Liver (tissue), 3 donors: ENCODE results near the gene RELN.

ENCODE experiments used
- ATF3 ChIP-seq: IDR thresholded peaks from 2 replicates; pipeline ENCODE4 v1.6.1; 2016; ENCODE audit warnings: antibody characterized with exemption
- CTCF ChIP-seq: fragments of 150-350 bp; IDR thresholded peaks from 2 replicates; pipeline ENCODE4 v1.5.1; 2017; ENCODE audit warnings: improper control_type of control experiment, low read depth, low read length; ENCODE audit not compliant: missing input control
- EGR1 ChIP-seq, 2 donors: IDR thresholded peaks; 2 replicates each; pipeline ENCODE4 v1.6.1; 2016 to 2018; ENCODE audit warnings: antibody characterized with exemption in 2 of 2, low read depth in 2 of 2
- FOXA1 ChIP-seq: IDR thresholded peaks from 2 replicates; pipeline ENCODE4 v1.6.1; 2016; ENCODE audit warnings: antibody characterized with exemption
- GABPA ChIP-seq, 2 donors: IDR thresholded peaks in 1 of 2; conservative IDR thresholded peaks in 1 of 2; 2 replicates each; pipeline ENCODE4 v1.6.1; 2016; ENCODE audit warnings: antibody characterized with exemption in 2 of 2, mild to moderate bottlenecking in 1 of 2, moderate library complexity in 1 of 2
- HNF4A ChIP-seq, 2 donors: conservative IDR thresholded peaks; 2 replicates each; pipeline ENCODE4 v1.6.1; 2016; ENCODE audit warnings: antibody characterized with exemption in 2 of 2, mild to moderate bottlenecking in 2 of 2
- HNF4G ChIP-seq: IDR thresholded peaks from 2 replicates; pipeline ENCODE4 v1.6.1; 2016; ENCODE audit warnings: antibody characterized with exemption
- MAX ChIP-seq: IDR thresholded peaks from 2 replicates; pipeline ENCODE4 v1.6.1; 2016; ENCODE audit warnings: antibody characterized with exemption
- RAD21 ChIP-seq, 2 donors: IDR thresholded peaks; 2 replicates each; pipeline ENCODE4 v1.6.1; 2016; ENCODE audit warnings: antibody characterized with exemption in 2 of 2, mild to moderate bottlenecking in 2 of 2
- RXRA ChIP-seq, 2 donors: IDR thresholded peaks; 2 replicates each; pipeline ENCODE4 v1.6.1; 2017 to 2018; ENCODE audit warnings: antibody characterized with exemption in 2 of 2, mild to moderate bottlenecking in 1 of 2
- TAF1 ChIP-seq: conservative IDR thresholded peaks from 2 replicates; pipeline ENCODE4 v1.6.1; 2016; ENCODE audit warnings: antibody characterized with exemption, mild to moderate bottlenecking
- YY1 ChIP-seq: IDR thresholded peaks from 2 replicates; pipeline ENCODE4 v1.6.1; 2016; ENCODE audit warnings: antibody characterized with exemption, mild to moderate bottlenecking
- ZBTB33 ChIP-seq: IDR thresholded peaks from 2 replicates; pipeline ENCODE4 v1.6.1; 2016; ENCODE audit warnings: antibody characterized with exemption
- donor health status: healthy.
- donor health status: healthy.

GRCh38 chr7:103593691-103594090 lies 395.8 kb downstream of the RELN start:
- TF ChIP-seq CTCF, result no peak
- TF ChIP-seq EGR1 (IDR thresholded peaks at IDR 0.05; ENCODE audit: low read depth in 2 of 2), result no peak
- no peak for TF ChIP-seq ATF3
- TF ChIP-seq RXRA (IDR thresholded peaks at IDR 0.05), result no peak
- TF ChIP-seq MAX, result no peak
- no peak for TF ChIP-seq RAD21 (IDR thresholded peaks at IDR 0.05)
- no peak for TF ChIP-seq HNF4G
- TF ChIP-seq TAF1, result no peak
- TF ChIP-seq ZBTB33, result no peak
- TF ChIP-seq GABPA (IDR thresholded peaks at IDR 0.05 in 1 of 2, conservative IDR thresholded peaks at IDR 0.05 in 1 of 2), result no peak
- TF ChIP-seq FOXA1, result no peak
- no peak for TF ChIP-seq YY1
- no peak for TF ChIP-seq HNF4A (conservative IDR thresholded peaks at IDR 0.05)
